GM12891 (cell line): Measurements from ENCODE around the gene PMS2.
"Not testable (repeated sequence)": the region's sequence is repeated elsewhere in the genome, so short reads cannot be mapped to it uniquely, and the experiment has no call there.

Source experiments
- PAX5 ChIP-seq: IDR thresholded peaks from 2 replicates; pipeline ENCODE4 v1.6.1; 2011; ENCODE audit warnings: low read length, moderate library complexity, mild to moderate bottlenecking; ENCODE audit not compliant: insufficient read depth, severe bottlenecking
- POLR2A ChIP-seq: IDR thresholded peaks from 2 replicates; pipeline ENCODE4 v1.6.1; 2011; ENCODE audit warnings: low read depth, low read length, control low read depth
- POLR2AphosphoS5 ChIP-seq: IDR thresholded peaks from 2 replicates; pipeline ENCODE4 v1.6.1; 2011; ENCODE audit warnings: low read depth, low read length, control low read depth
- POU2F2 ChIP-seq: IDR thresholded peaks from 2 replicates; pipeline ENCODE4 v1.6.1; 2011; ENCODE audit warnings: low read depth, mild to moderate bottlenecking, control low read depth, low read length, moderate library complexity
- SPI1 ChIP-seq: IDR thresholded peaks from 2 replicates; pipeline ENCODE4 v1.6.1; 2011; ENCODE audit warnings: low read depth, low read length, control low read depth
- TAF1 ChIP-seq: IDR thresholded peaks from 2 replicates; pipeline ENCODE4 v1.6.1; 2011; ENCODE audit warnings: low read depth, low read length, control low read depth

DNA sequence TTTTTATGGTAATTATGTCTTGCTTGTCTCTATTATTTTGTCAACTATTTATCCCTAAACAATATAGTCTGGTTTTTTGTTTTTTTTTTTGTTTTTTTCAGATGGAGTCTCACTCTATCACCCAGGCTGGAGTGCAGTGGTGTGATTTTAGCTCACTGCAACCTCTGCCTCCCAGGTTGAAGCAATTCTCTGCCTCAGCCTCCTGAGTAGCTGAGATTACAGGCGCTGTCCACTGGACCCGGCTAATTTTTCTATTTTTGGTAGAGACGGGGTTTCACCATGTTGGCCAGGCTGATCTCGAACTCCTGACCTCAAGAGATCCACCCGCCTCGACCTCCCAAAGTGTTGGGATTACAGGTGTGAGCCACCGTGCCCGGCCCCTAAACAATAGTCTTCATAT is 1.5 kb upstream of the PMS2 start:
- not testable (repeated sequence) for TF ChIP-seq POLR2A, POLR2AphosphoS5, POU2F2, TAF1, PAX5, SPI1
